NCI-H187 treated with DMSO at 0.1 percent for 48 hours (cell line): ENCODE results near the gene RNF114.
"Not testable (repeated sequence)": the region's sequence is repeated elsewhere in the genome, so short reads cannot be mapped to it uniquely, and the experiment has no call there.

Experiments used
- DNase-seq: peaks from one replicate; lab custom pipeline; 2025; lab: John Stamatoyannopoulos, UW

RNF114 gene

GRCh38 chr20:49936153-49937026 is at the start of gene RNF114:
Gene RNF114 (plus strand): TSS chr20:49936397. CDS start chr20:49936413, 16 bp downstream.
- DNase-seq: peak; percentile 24

GRCh38 chr20:49886571-49887213 is 49.5 kb upstream of the RNF114 start:
- no peak for DNase-seq

- DNase-seq: no peak
Measured at GRCh38 chr20:49887251-49888211, 48.7 kb upstream of the RNF114 start.

GRCh38 chr20:49888212-49889000 is 47.8 kb upstream of the RNF114 start:
- DNase-seq: no peak

- no peak for DNase-seq
Measured at GRCh38 chr20:49889001-49889934, 46.9 kb upstream of the RNF114 start.

GRCh38 chr20:49889935-49890333 is 46.3 kb upstream of the RNF114 start:
- no peak for DNase-seq

GRCh38 chr20:49890471-49891361 is 45.5 kb upstream of the RNF114 start:
- DNase-seq: no peak

GRCh38 chr20:49891476-49892110 is 44.6 kb upstream of the RNF114 start:
- no peak for DNase-seq

- no peak for DNase-seq
Measured at GRCh38 chr20:49892260-49892659, 43.9 kb upstream of the RNF114 start.

- no peak for DNase-seq
Measured at GRCh38 chr20:49892817-49893216, 43.4 kb upstream of the RNF114 start.

- DNase-seq: no peak
Measured at GRCh38 chr20:49893242-49894072, 42.7 kb upstream of the RNF114 start.

- DNase-seq: no peak
Measured at GRCh38 chr20:49894073-49894470, 42.1 kb upstream of the RNF114 start.

- not testable (repeated sequence) for DNase-seq
Measured at GRCh38 chr20:49895474-49896093, 40.6 kb upstream of the RNF114 start.

GRCh38 chr20:49896204-49896603 is 40.0 kb upstream of the RNF114 start:
- no peak for DNase-seq

- DNase-seq: no peak
Measured at GRCh38 chr20:49899541-49900383, 36.4 kb upstream of the RNF114 start.

GRCh38 chr20:49901588-49901987 is 34.6 kb upstream of the RNF114 start:
- no peak for DNase-seq
